ENCODE measurements around the gene P2RY10. TPM values are rescaled to one million over a fixed set of nuclear protein-coding genes. Genes with fewer than 3 reads are reported as not detected.

The P2RY10 gene
- total and polyA plus RNA-seq, 2 experiments from 2014 or later = not detected

- Mint-ChIP-seq H3K27me3 (ENCODE audit: insufficient read depth, low read depth, poor library complexity) (peaks cover 1% of the 10 kb centered on the region), H3K27ac (no peak overlapping the region), H3K4me3 (no peak overlapping the region), H3K4me1 (no peaks in the 10 kb centered on the region), H3K9me3 (peaks cover 4% of the 10 kb centered on the region), H3K36me3 (ENCODE audit: low read depth) (no peaks in the 10 kb centered on the region; the same call in 2 of the 3 replicates)
- H4K20me1 ChIP-seq (replicated peaks; ENCODE audit: insufficient read depth) = no peaks in the 10 kb centered on the region
- no peak overlapping the region for H3K4me3 ChIP-seq
- no peak overlapping the region for H3K4me2 ChIP-seq
- no peak for DNase-seq (ENCODE audit: low spot score)
- ATAC-seq = no peak
- no peaks in the 10 kb centered on the region for H3K4me1 ChIP-seq (ENCODE audit: insufficient read depth)
- H3K27ac ChIP-seq (ENCODE audit: low read depth) = no peak overlapping the region
- TF ChIP-seq ETS1 (IDR thresholded peaks at IDR 0.05) (no peak), NANOG (IDR thresholded peaks at IDR 0.05; ENCODE audit: borderline replicate concordance) (no peak), ZNF114 (CRISPR knock-in tag; IDR thresholded peaks at IDR 0.05) (no peak), STAT1 (IDR thresholded peaks at IDR 0.05; ENCODE audit: unreplicated experiment) (no peak), EZH2 (IDR thresholded peaks at IDR 0.05; ENCODE audit: low read depth, unreplicated experiment) (no peak), EZH2phosphoT487 (IDR thresholded peaks at IDR 0.05; ENCODE audit: unreplicated experiment) (no peak), CTCF (conservative IDR thresholded peaks at IDR 0.05; ENCODE audit: low read depth in 2 of 2) (no peak), ZNF462 (CRISPR knock-in tag; IDR thresholded peaks at IDR 0.05) (no peak), CREB1 (CRISPR knock-in tag; IDR thresholded peaks at IDR 0.05; ENCODE audit: low read depth) (no peak), ZNF331 (CRISPR knock-in tag; IDR thresholded peaks at IDR 0.05; ENCODE audit: low read depth) (no peak), REST (IDR thresholded peaks at IDR 0.05; ENCODE audit: unreplicated experiment) (no peak), POLR2AphosphoS5 (IDR thresholded peaks at IDR 0.05; ENCODE audit: low read depth) (no peak)
- no peaks in the 10 kb centered on the region for H3K27me3 ChIP-seq (ENCODE audit: insufficient read depth)
- no peaks in the 10 kb centered on the region for H3K9me2 ChIP-seq (ENCODE audit: insufficient read depth)
- no peak overlapping the region for H2AFZ ChIP-seq
- H3K36me3 ChIP-seq (ENCODE audit: insufficient read depth) = no peaks in the 10 kb centered on the region
- H3K79me2 ChIP-seq (replicated peaks; ENCODE audit: insufficient read depth) = no peaks in the 10 kb centered on the region
- H3F3A ChIP-seq (replicated peaks; ENCODE audit: low read depth) = no peaks in the 10 kb centered on the region
Observed at GRCh38 chrX:78923198-78924015, 21.8 kb upstream of the P2RY10 start.

Data from GM23338 (cell line).